Colonic mucosa (tissue), 4 donors: ENCODE results near the gene SMOC1. TPM values are rescaled to one million over a fixed set of nuclear protein-coding genes. Genes with fewer than 3 reads are reported as not detected.
A peak's percentile ranks its signal among the peaks of the same experiment; 100 is the strongest.

Source experiments
- DNase-seq: peaks from one replicate; pipeline ENCODE4 v3.0.0-alpha.2; 2020
- H3K27ac ChIP-seq: fragments of 200-600 bp; one replicate; pipeline ENCODE4 v1.8.0; 2021
- H3K27me3 ChIP-seq: fragments of 200-600 bp; one replicate; pipeline ENCODE4 v1.8.0; 2021
- H3K36me3 ChIP-seq: fragments of 200-600 bp; one replicate; pipeline ENCODE4 v1.8.0; 2021
- H3K4me1 ChIP-seq: fragments of 200-600 bp; one replicate; pipeline ENCODE4 v1.8.0; 2021; ENCODE audit warnings: mild to moderate bottlenecking
- H3K4me3 ChIP-seq: fragments of 200-600 bp; one replicate; pipeline ENCODE4 v1.8.0; 2021
- H3K9ac ChIP-seq, 2 donors: one replicate each; pipeline ENCODE4 v1.7.0; 2013; ENCODE audit warnings: control low read depth in 2 of 2, low read depth in 2 of 2, low read length in 2 of 2
- H3K9me3 ChIP-seq: fragments of 200-600 bp; one replicate; pipeline ENCODE4 v1.8.0; 2021
- CTCF ChIP-seq: fragments of 200-600 bp; IDR thresholded peaks from one replicate; pipeline ENCODE4 v1.8.0; 2022; ENCODE audit warnings: antibody characterized with exemption, mild to moderate bottlenecking
- intact Hi-C: fragments of 100-400 bp; cut with DNase I; formaldehyde crosslinking; loops from one replicate; pipeline ENCODE4 v1.14.1; 2022
- total RNA-seq, 2 donors: library from RNA; stranded (reverse); fragmentation: NEBNext Ultra II Directional in 1 of 2; extraction: Animal tissue kit (Norgen Biotek cat#: 25700) in 1 of 2; gene quantifications; one replicate each; pipeline ENCODE4 v1.2.1, GENCODE V29; 2021
- donor health status: healthy.
- donor health status: DM: no; HTN: no; CAD: no.
- donor health status: DM: no; HTN: no; CAD: no.

Gene SMOC1
- total RNA-seq, 2 donors from 2014 or later, result 0.50 to 0.67 TPM

DNA sequence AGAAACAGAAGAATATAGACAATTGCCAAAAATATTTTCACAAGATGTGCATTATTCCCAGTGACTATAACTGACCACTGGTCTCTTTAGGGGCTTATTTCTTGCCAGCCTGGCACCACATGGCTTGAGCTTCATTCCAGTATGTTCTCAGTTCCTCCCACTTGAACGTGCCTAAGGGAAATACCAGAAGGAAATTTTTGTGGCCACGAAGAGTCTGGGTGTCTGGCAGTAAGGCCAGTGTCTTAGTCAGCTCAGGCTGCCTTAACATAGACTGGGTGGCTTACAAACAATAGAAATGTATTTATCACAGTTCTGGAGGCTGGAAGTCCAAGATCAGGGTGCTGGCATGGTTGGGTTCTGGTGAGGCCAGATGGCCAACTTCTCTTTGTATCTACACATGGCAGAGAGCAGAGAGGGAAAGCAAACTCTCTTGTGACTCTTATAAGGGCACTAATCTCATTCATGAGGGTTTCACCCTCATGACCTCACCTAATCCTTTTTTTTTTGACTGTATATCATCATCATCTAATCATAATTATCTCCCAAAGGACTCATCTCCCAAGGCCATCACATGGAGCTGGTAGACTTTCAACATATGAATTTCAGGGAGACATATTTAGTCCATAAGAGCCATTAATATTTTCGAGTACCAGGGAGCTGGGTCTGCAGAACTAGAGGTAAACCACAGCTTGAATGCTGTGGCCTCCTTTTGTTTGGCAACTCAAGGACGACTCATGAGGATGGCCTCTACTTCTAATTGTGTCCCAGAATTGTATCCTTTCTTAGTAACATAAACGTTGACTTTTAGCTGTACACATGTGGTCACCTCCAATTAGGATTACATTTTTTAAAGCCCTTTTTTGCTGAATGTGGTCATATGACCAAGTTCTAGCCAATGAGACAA, 5.1 kb upstream of the SMOC1 start:
- Histone ChIP-seq H3K4me1 (no peaks in the 10 kb centered on the region), H3K4me3 (no peak overlapping the region), H3K36me3 (no peaks in the 10 kb centered on the region), H3K9ac (no peak overlapping the region), H3K9me3 (no peaks in the 10 kb centered on the region), H3K27ac (no peak overlapping the region), H3K27me3 (peaks cover 4% of the 10 kb centered on the region)
- no peak for DNase-seq
- intact Hi-C loops, result no loop called here
- no peak for TF ChIP-seq CTCF

GRCh38 chr14:69876221-69876847, 2.9 kb upstream of the SMOC1 start:
- Histone ChIP-seq H3K36me3 (no peaks in the 10 kb centered on the region), H3K4me3 (no peak overlapping the region), H3K9me3 (no peaks in the 10 kb centered on the region), H3K4me1 (no peaks in the 10 kb centered on the region), H3K27ac (no peak overlapping the region), H3K9ac (no peak overlapping the region), H3K27me3 (peaks cover 21% of the 10 kb centered on the region)
- no peak for TF ChIP-seq CTCF
- DNase-seq, result no peak
- intact Hi-C loops, result loop anchor here (5.0 kb wide), 3 partner anchors 136 to 441 kb away; no protein-coding TSS in a partner anchor

- no peak for TF ChIP-seq CTCF
- Histone ChIP-seq H3K27me3 (peaks cover 21% of the 10 kb centered on the region), H3K4me3 (no peak overlapping the region), H3K27ac (no peak overlapping the region), H3K9ac (no peak overlapping the region), H3K4me1 (no peaks in the 10 kb centered on the region), H3K36me3 (no peaks in the 10 kb centered on the region), H3K9me3 (no peaks in the 10 kb centered on the region)
- intact Hi-C loops, result loop anchor here (5.0 kb wide), 3 partner anchors 135 to 440 kb away; no protein-coding TSS in a partner anchor
- DNase-seq, result no peak
Measured at GRCh38 chr14:69876848-69877306, 2.3 kb upstream of the SMOC1 start.

GRCh38 chr14:69877492-69877891, 1.7 kb upstream of the SMOC1 start:
- H3K4me3 ChIP-seq, result no peak overlapping the region
- peak; percentile 46 for TF ChIP-seq CTCF
- H3K9me3 ChIP-seq, result no peaks in the 10 kb centered on the region
- intact Hi-C loops, result loop anchor here (5.0 kb wide), 3 partner anchors 135 to 440 kb away; no protein-coding TSS in a partner anchor
- H3K9ac ChIP-seq, result no peak overlapping the region
- H3K4me1 ChIP-seq, result no peaks in the 10 kb centered on the region
- no peak for DNase-seq
- H3K27me3 ChIP-seq, result peaks cover 21% of the 10 kb centered on the region
- H3K27ac ChIP-seq, result no peak overlapping the region
- no peaks in the 10 kb centered on the region for H3K36me3 ChIP-seq

GRCh38 chr14:69878251-69878650, 965 bp upstream of the SMOC1 start:
- H3K4me3 ChIP-seq, result no peak overlapping the region
- no peaks in the 10 kb centered on the region for H3K4me1 ChIP-seq
- no peaks in the 10 kb centered on the region for H3K36me3 ChIP-seq
- intact Hi-C loops, result loop anchor here (5.0 kb wide), 3 partner anchors 134 to 439 kb away; no protein-coding TSS in a partner anchor
- H3K9me3 ChIP-seq, result no peaks in the 10 kb centered on the region
- H3K27ac ChIP-seq, result no peak overlapping the region
- no peak overlapping the region for H3K9ac ChIP-seq
- peaks cover 21% of the 10 kb centered on the region for H3K27me3 ChIP-seq
- no peak for DNase-seq
- no peak for TF ChIP-seq CTCF
